ENCODE data around the gene MRPS18C.

DNA sequence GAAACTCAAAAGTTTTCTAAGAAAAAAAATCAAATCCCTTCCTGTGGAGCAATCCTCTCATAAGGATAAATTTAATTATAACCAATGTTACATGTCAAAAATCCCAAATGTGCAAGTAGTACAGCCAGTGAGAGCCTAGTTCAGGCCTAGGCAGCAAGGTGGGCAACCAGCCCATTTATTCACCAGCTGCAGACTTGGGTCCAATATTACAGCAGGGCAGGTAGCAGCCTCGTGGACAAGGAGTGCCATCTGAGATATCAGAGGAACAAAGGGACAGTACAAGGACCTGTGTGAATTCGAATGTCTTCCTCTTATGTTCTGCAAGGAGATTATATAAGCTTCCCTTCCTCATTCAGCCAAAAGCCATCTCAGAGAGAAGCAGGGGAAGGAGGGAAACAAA lies 6.8 kb upstream of the MRPS18C start:
- TF ChIP-seq NR2C2 (CRISPR knock-in tag; IDR thresholded peaks at IDR 0.05): no peak
- TF ChIP-seq, protein P1, sequence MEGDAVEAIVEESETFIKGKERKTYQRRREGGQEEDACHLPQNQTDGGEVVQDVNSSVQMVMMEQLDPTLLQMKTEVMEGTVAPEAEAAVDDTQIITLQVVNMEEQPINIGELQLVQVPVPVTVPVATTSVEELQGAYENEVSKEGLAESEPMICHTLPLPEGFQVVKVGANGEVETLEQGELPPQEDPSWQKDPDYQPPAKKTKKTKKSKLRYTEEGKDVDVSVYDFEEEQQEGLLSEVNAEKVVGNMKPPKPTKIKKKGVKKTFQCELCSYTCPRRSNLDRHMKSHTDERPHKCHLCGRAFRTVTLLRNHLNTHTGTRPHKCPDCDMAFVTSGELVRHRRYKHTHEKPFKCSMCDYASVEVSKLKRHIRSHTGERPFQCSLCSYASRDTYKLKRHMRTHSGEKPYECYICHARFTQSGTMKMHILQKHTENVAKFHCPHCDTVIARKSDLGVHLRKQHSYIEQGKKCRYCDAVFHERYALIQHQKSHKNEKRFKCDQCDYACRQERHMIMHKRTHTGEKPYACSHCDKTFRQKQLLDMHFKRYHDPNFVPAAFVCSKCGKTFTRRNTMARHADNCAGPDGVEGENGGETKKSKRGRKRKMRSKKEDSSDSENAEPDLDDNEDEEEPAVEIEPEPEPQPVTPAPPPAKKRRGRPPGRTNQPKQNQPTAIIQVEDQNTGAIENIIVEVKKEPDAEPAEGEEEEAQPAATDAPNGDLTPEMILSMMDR (IDR thresholded peaks at IDR 0.05): no peak
